Loucy (cell line): ENCODE measurements around the gene FCAMR.

Experiments
- CTCF ChIP-seq: fragments of 200-600 bp; sonication (generic); conservative IDR thresholded peaks from 2 replicates; pipeline ENCODE4 v1.5.1; 2014; ENCODE audit warnings: mild to moderate bottlenecking, antibody characterized with exemption, low read length
- EZH2phosphoT487 ChIP-seq: fragments of 200-600 bp; IDR thresholded peaks from 2 replicates; pipeline ENCODE4 v1.6.1; 2018; ENCODE audit warnings: antibody characterized with exemption, mild to moderate bottlenecking, moderate library complexity, borderline replicate concordance

GRCh38 chr1:206930210-206930798 lies 40.0 kb downstream of the FCAMR start:
- TF ChIP-seq CTCF (no peak), EZH2phosphoT487 (no peak)
